ENCODE data around the gene KLRC4. TPM values are rescaled to one million over a fixed set of nuclear protein-coding genes. Genes with fewer than 3 reads are reported as not detected.
"Not testable (repeated sequence)": the region's sequence is repeated elsewhere in the genome, so short reads cannot be mapped to it uniquely, and the experiment has no call there.

KLRC4 gene
- total RNA-seq, 1 experiment from 2014 or later, result 2.1 TPM

- ChIA-PET POLR2A (interaction anchor here (1.2 kb wide), 1 partner anchor 10 kb away, joined by 4 read pairs; no protein-coding TSS in a partner anchor), CTCF (no interaction called here)
- no TSS peak for BruUV-seq (replicated peaks)
Observed at GRCh38 chr12:10374624-10375018, 34.9 kb downstream of the KLRC4 start.

GRCh38 chr12:10372559-10372958 is 37.0 kb downstream of the KLRC4 start:
- Histone ChIP-seq H2AFZ (ENCODE audit: low read depth, low read length, poor library complexity, severe bottlenecking) (peak overlapping the region; percentile 54), H3K4me3 (replicated peaks in 1 of 2; ENCODE audit: low read depth in 1 of 2, low read length in 2 of 2) (peak overlapping the region in 1 of 2 experiments; percentile 15; a peak in 1 of 4 replicates), H3K27me3 (ENCODE audit: insufficient read depth, low read length) (no peaks in the 10 kb centered on the region), H4K20me1 (ENCODE audit: insufficient read depth) (no peaks in the 10 kb centered on the region), H3K36me3 (ENCODE audit: control insufficient read depth in 1 of 2, insufficient read depth in 2 of 2, low read length in 2 of 2) (no peaks in the 10 kb centered on the region), H3K79me2 (ENCODE audit: insufficient read depth, low read length) (no peaks in the 10 kb centered on the region), H3K4me2 (ENCODE audit: low read length) (peak overlapping the region; percentile 31), H3K27ac (ENCODE audit: low read depth, low read length) (peak overlapping the region; percentile 26), H3K9ac (ENCODE audit: low read length) (no peak overlapping the region), H3K4me1 (ENCODE audit: control insufficient read depth in 1 of 2, insufficient read depth in 2 of 2, low read length in 2 of 2) (peaks cover 12 to 19% of the 10 kb centered on the region in 2 experiments; a peak in 3 of 4 replicates), H3K9me3 (ENCODE audit: control insufficient read depth in 1 of 2, insufficient read depth in 1 of 2, low read depth in 1 of 2, low read length in 2 of 2) (peaks cover 0 to 7% of the 10 kb centered on the region in 2 experiments; a peak in 2 of 4 replicates), H3K9me2 (ENCODE audit: insufficient read depth) (no peaks in the 10 kb centered on the region)
- ATAC-seq (peak; percentile 72), DNase-seq (ENCODE audit: low read depth, low spot score) (no peak)
- ChIA-PET CTCF (interaction anchor here (0.6 kb wide), 1 partner anchor 363 kb away, joined by 3 read pairs; no protein-coding TSS in a partner anchor), RAD21 (ENCODE audit: low non-redundant PET in 1 of 2, low total read pairs in 2 of 2, uncharacterized antibody in 2 of 2, unreplicated experiment in 2 of 2) (no interaction called here), POLR2A (no interaction called here)
- intact Hi-C loops (cut with micrococcal nuclease), result no loop called here
- TF ChIP-seq ZNF274 (IDR thresholded peaks at IDR 0.05; ENCODE audit: low read depth, low read length) (no peak), YY1 (IDR thresholded peaks at IDR 0.05; ENCODE audit: extremely low read depth, insufficient replicate concordance, low read depth, low read length) (no peak), JUND (IDR thresholded peaks at IDR 0.05) (no peak), POLR2A (IDR thresholded peaks at IDR 0.05; ENCODE audit: borderline replicate concordance, extremely low read depth, insufficient read depth, insufficient read length) (no peak), CEBPB (IDR thresholded peaks at IDR 0.05; ENCODE audit: low read depth) (0 out of 2 replicates have a peak, but pooled peaks have one; percentile 17), CBX3 (IDR thresholded peaks at IDR 0.05; ENCODE audit: low read depth) (no peak), ELF1 (IDR thresholded peaks at IDR 0.05; ENCODE audit: borderline replicate concordance, low read depth) (no peak), MAX (IDR thresholded peaks at IDR 0.05) (peak; percentile 13; the same call in 1 of the 2 replicates)
- no TSS peak for BruUV-seq (replicated peaks)

More at GRCh38 chr12:10374624-10375018, 34.9 kb downstream of the KLRC4 start:
- DNase-seq (ENCODE audit: low read depth, low spot score) (no peak), ATAC-seq (no peak)
- no peak overlapping the region for H2AFZ ChIP-seq (ENCODE audit: low read depth, low read length, poor library complexity, severe bottlenecking)
- peaks cover 14 to 28% of the 10 kb centered on the region in 2 experiments; a peak in 3 of 4 replicates for H3K4me1 ChIP-seq (ENCODE audit: control insufficient read depth in 1 of 2, insufficient read depth in 2 of 2, low read length in 2 of 2)
- no peaks in the 10 kb centered on the region for H4K20me1 ChIP-seq (ENCODE audit: insufficient read depth)
- H3K4me3 ChIP-seq (replicated peaks in 1 of 2; ENCODE audit: low read depth in 1 of 2, low read length in 2 of 2), result no peak overlapping the region
- intact Hi-C loops (cut with micrococcal nuclease), result no loop called here
- H3K9me3 ChIP-seq (ENCODE audit: control insufficient read depth in 1 of 2, insufficient read depth in 1 of 2, low read depth in 1 of 2, low read length in 2 of 2), result no peaks in the 10 kb centered on the region
- no peaks in the 10 kb centered on the region for H3K79me2 ChIP-seq (ENCODE audit: insufficient read depth, low read length)
- no peak for TF ChIP-seq SP1 (IDR thresholded peaks at IDR 0.05; ENCODE audit: low read depth)
- no peak for TF ChIP-seq SIN3A (IDR thresholded peaks at IDR 0.05; ENCODE audit: low read depth)
- TF ChIP-seq ZNF274 (IDR thresholded peaks at IDR 0.05; ENCODE audit: low read depth, low read length), result no peak
- TF ChIP-seq ELF1 (IDR thresholded peaks at IDR 0.05; ENCODE audit: borderline replicate concordance, low read depth), result no peak
- TF ChIP-seq FOSL1 (IDR thresholded peaks at IDR 0.05; ENCODE audit: low read depth), result no peak
- no peak for TF ChIP-seq POLR2AphosphoS5 (IDR thresholded peaks at IDR 0.05; ENCODE audit: low read depth, low read length)
- no peak for TF ChIP-seq RAD21 (IDR thresholded peaks at IDR 0.05; ENCODE audit: low read depth)
- H3K27ac ChIP-seq (ENCODE audit: low read depth, low read length), result no peak overlapping the region
- no peaks in the 10 kb centered on the region for H3K9me2 ChIP-seq (ENCODE audit: insufficient read depth)
- no peak overlapping the region for H3K4me2 ChIP-seq (ENCODE audit: low read length)
- no peaks in the 10 kb centered on the region for H3K27me3 ChIP-seq (ENCODE audit: insufficient read depth, low read length)
- no peaks in the 10 kb centered on the region for H3K36me3 ChIP-seq (ENCODE audit: control insufficient read depth in 1 of 2, insufficient read depth in 2 of 2, low read length in 2 of 2)
- no peak overlapping the region for H3K9ac ChIP-seq (ENCODE audit: low read length)
- RAD21 ChIA-PET (ENCODE audit: low non-redundant PET in 1 of 2, low total read pairs in 2 of 2, uncharacterized antibody in 2 of 2, unreplicated experiment in 2 of 2), result interaction anchor here (0.7 kb wide), 2 partner anchors 16 to 184 kb away, joined by 3 to 5 read pairs; no protein-coding TSS in a partner anchor

- RAD21 ChIA-PET (ENCODE audit: low non-redundant PET in 1 of 2, low total read pairs in 2 of 2, uncharacterized antibody in 2 of 2, unreplicated experiment in 2 of 2); POLR2A ChIA-PET; H4K20me1 ChIP-seq (ENCODE audit: insufficient read depth); H3K79me2 ChIP-seq (ENCODE audit: insufficient read depth, low read length); H3K9me2 ChIP-seq (ENCODE audit: insufficient read depth); H3K9ac ChIP-seq (ENCODE audit: low read length); intact Hi-C loops (cut with micrococcal nuclease); CTCF ChIA-PET; H3K9me3 ChIP-seq (ENCODE audit: control insufficient read depth in 1 of 2, insufficient read depth in 1 of 2, low read depth in 1 of 2, low read length in 2 of 2); DNase-seq (ENCODE audit: low read depth, low spot score); H3K36me3 ChIP-seq (ENCODE audit: control insufficient read depth in 1 of 2, insufficient read depth in 2 of 2, low read length in 2 of 2); BruUV-seq (replicated peaks); ATAC-seq; H3K27me3 ChIP-seq (ENCODE audit: insufficient read depth, low read length): not testable (repeated sequence)
- Histone ChIP-seq H3K4me3 (replicated peaks in 1 of 2; ENCODE audit: low read depth in 1 of 2, low read length in 2 of 2) (peak overlapping the region in 1 of 2 experiments; percentile 15; a peak in 1 of 4 replicates), H3K27ac (ENCODE audit: low read depth, low read length) (peak overlapping the region; percentile 26), H2AFZ (ENCODE audit: low read depth, low read length, poor library complexity, severe bottlenecking) (peak overlapping the region; percentile 54), H3K4me1 (ENCODE audit: control insufficient read depth in 1 of 2, insufficient read depth in 2 of 2, low read length in 2 of 2) (peaks cover 14 to 19% of the 10 kb centered on the region in 2 experiments; a peak in 3 of 4 replicates), H3K4me2 (ENCODE audit: low read length) (peak overlapping the region; percentile 31)
Observed at GRCh38 chr12:10371893-10372535, 37.5 kb downstream of the KLRC4 start.

All from HCT116 (cell line).